ENCODE data around the gene PIAS1. TPM values are rescaled to one million over a fixed set of nuclear protein-coding genes. Genes with fewer than 3 reads are reported as not detected.
A peak's percentile ranks its signal among the peaks of the same experiment; 100 is the strongest.

PIAS1 gene
- total RNA-seq, 2 donors from 2014 or later: 43.3 to 48.1 TPM

- no peak for DNase-seq
- Mint-ChIP-seq H3K4me3 (no peak overlapping the region), H3K9me3 (no peaks in the 10 kb centered on the region), H3K4me1 (ENCODE audit: low read depth) (peaks cover 6% of the 10 kb centered on the region), H3K36me3 (ENCODE audit: insufficient read depth in 2 of 2) (no peaks in the 10 kb centered on the region), H3K27me3 (ENCODE audit: low read depth) (peaks cover 5% of the 10 kb centered on the region), H3K27ac (no peak overlapping the region)
- ATAC-seq (replicated peaks in 1 of 2): no peak
Measured at GRCh38 chr15:68025835-68026424, 28.2 kb upstream of the PIAS1 start.

- Mint-ChIP-seq H3K4me3 (no peak overlapping the region), H3K9me3 (no peaks in the 10 kb centered on the region), H3K27ac (no peak overlapping the region), H3K27me3 (ENCODE audit: low read depth) (peaks cover 5% of the 10 kb centered on the region), H3K36me3 (ENCODE audit: insufficient read depth in 2 of 2) (no peaks in the 10 kb centered on the region), H3K4me1 (ENCODE audit: low read depth) (peaks cover 6% of the 10 kb centered on the region)
- DNase-seq (no peak), ATAC-seq (replicated peaks in 1 of 2) (no peak)
Measured at GRCh38 chr15:68027388-68027787, 26.7 kb upstream of the PIAS1 start.

- H3K27ac Mint-ChIP-seq: no peak overlapping the region
- H3K4me3 Mint-ChIP-seq: no peak overlapping the region
Measured at GRCh38 chr15:68028137-68028887, 25.8 kb upstream of the PIAS1 start.

DNA sequence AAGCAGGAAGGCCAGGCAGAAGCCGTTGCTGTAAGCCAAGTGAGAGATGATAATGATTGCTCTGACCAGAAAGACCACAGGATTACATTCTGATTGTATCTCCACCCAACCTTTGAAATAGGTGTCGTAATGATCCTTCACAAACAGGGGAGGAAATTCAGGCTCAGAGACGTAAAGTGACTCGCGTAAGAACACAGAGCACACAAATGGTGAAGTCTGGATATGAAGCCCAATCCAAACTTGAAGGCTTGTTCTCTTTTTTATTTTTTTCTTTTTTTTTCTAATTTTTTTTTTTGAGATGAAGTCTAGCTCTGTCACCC lies 25.3 kb upstream of the PIAS1 start:
- Mint-ChIP-seq H3K27me3 (ENCODE audit: low read depth) (peaks cover 5% of the 10 kb centered on the region), H3K36me3 (ENCODE audit: insufficient read depth in 2 of 2) (no peaks in the 10 kb centered on the region), H3K27ac (no peak overlapping the region), H3K4me1 (ENCODE audit: low read depth) (peaks cover 11% of the 10 kb centered on the region), H3K4me3 (no peak overlapping the region), H3K9me3 (no peaks in the 10 kb centered on the region)
- ATAC-seq (replicated peaks in 1 of 2): no peak
- no peak for DNase-seq

More at GRCh38 chr15:68028137-68028887, 25.8 kb upstream of the PIAS1 start:
- DNase-seq (no peak), ATAC-seq (replicated peaks in 1 of 2) (no peak)
- no peaks in the 10 kb centered on the region for H3K9me3 Mint-ChIP-seq
- H3K4me1 Mint-ChIP-seq (ENCODE audit: low read depth): peaks cover 10% of the 10 kb centered on the region
- H3K36me3 Mint-ChIP-seq (ENCODE audit: insufficient read depth in 2 of 2): no peaks in the 10 kb centered on the region
- peaks cover 5% of the 10 kb centered on the region for H3K27me3 Mint-ChIP-seq (ENCODE audit: low read depth)

DNA sequence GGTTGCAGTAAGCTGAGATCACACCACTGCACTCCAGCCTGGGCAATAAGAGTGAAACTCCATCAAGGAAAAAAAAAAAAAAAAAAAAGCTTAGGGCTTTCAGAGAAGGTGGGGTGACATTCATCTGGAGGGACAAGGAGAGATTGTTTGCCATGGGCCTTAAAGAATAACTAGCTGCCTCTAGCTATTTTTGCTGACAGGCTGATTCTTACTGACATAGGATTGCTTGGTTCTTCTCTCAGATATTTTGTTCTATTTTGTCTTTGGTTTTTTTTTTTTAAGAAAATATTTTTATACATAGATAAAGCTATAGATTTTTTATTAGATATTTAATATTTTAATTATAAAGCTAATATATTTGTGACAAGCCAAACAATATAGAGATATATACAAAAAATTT lies 24.2 kb upstream of the PIAS1 start:
- Mint-ChIP-seq H3K27ac (no peak overlapping the region), H3K4me3 (no peak overlapping the region), H3K36me3 (ENCODE audit: insufficient read depth in 2 of 2) (no peaks in the 10 kb centered on the region), H3K9me3 (no peaks in the 10 kb centered on the region), H3K4me1 (ENCODE audit: low read depth) (peaks cover 11% of the 10 kb centered on the region), H3K27me3 (ENCODE audit: low read depth) (peaks cover 12% of the 10 kb centered on the region)
- ATAC-seq (replicated peaks in 1 of 2): no peak
- no peak for DNase-seq

- no peak for DNase-seq
- no peak overlapping the region for H3K27ac Mint-ChIP-seq
- H3K4me3 Mint-ChIP-seq: no peak overlapping the region
- no peaks in the 10 kb centered on the region for H3K9me3 Mint-ChIP-seq
- H3K4me1 Mint-ChIP-seq (ENCODE audit: low read depth): peaks cover 5% of the 10 kb centered on the region
- no peaks in the 10 kb centered on the region for H3K36me3 Mint-ChIP-seq (ENCODE audit: insufficient read depth in 2 of 2)
- ATAC-seq (replicated peaks in 1 of 2): no peak
- H3K27me3 Mint-ChIP-seq (ENCODE audit: low read depth): peaks cover 21% of the 10 kb centered on the region
Measured at GRCh38 chr15:68031404-68031803, 22.7 kb upstream of the PIAS1 start.

DNA sequence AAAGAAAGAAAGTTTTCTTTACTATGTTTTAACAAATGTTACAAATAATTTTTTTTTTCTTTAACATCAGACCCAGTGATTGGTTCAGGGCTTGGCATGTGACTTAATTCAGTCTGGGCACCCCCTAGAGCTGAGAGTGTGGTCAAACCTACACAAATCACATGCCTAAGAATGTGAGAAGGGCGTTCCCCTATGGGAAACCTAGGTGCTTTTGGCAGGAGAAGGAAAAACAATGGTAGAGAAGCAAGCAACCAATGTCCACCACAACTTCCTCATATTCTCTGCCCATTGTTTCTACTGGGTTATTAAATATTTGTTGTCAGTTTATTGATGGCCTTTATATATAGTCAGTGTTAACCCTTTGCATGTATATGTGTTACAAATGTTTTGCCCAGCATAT lies 21.4 kb upstream of the PIAS1 start:
- H3K36me3 Mint-ChIP-seq (ENCODE audit: insufficient read depth in 2 of 2): no peaks in the 10 kb centered on the region
- ATAC-seq (replicated peaks in 1 of 2): no peak
- peaks cover 0 to 3% of the 10 kb centered on the region in 2 donors for H3K9me3 Mint-ChIP-seq
- DNase-seq: no peak
- no peak overlapping the region for H3K4me3 Mint-ChIP-seq
- no peak overlapping the region for H3K27ac Mint-ChIP-seq
- peaks cover 22% of the 10 kb centered on the region for H3K27me3 Mint-ChIP-seq (ENCODE audit: low read depth)
- H3K4me1 Mint-ChIP-seq (ENCODE audit: low read depth): peaks cover 5% of the 10 kb centered on the region

- no peak overlapping the region for H3K4me3 Mint-ChIP-seq
- H3K27me3 Mint-ChIP-seq (ENCODE audit: low read depth): peaks cover 29% of the 10 kb centered on the region
- H3K4me1 Mint-ChIP-seq (ENCODE audit: low read depth): peaks cover 5% of the 10 kb centered on the region
- no peak overlapping the region for H3K27ac Mint-ChIP-seq
- no peak for ATAC-seq (replicated peaks in 1 of 2)
- DNase-seq: no peak
- H3K9me3 Mint-ChIP-seq: peaks cover 0 to 3% of the 10 kb centered on the region in 2 donors
- H3K36me3 Mint-ChIP-seq (ENCODE audit: insufficient read depth in 2 of 2): no peaks in the 10 kb centered on the region
Measured at GRCh38 chr15:68034081-68034480, 20.0 kb upstream of the PIAS1 start.

DNA sequence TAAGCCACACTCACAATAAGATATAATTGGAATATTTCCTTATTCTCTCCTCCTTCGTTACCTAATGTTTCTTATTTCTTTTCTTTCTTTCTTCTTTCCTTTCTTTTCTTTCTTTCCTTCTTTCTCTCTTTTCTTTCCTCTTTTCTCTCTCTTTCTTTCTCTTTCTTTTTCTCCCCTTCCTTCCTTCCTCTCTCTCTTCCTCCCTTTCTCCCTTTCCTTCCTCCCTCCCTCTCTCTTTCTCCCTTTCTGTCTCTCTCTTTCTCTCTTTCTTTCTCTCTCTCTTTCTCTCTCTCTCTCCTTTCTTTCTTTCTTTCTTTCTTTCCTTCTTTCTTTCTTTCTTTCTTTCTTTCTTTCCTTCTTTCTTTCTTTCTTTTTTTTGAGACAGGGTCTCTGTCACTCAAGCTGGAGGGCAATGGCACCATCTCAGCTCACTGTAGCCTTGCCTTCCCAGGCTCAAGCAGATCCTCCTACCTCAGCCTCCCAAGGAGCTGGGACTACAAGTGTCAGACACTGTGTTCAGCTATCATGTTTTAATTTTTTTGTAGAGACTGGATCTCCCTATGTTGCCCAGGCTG lies 19.3 kb upstream of the PIAS1 start:
- no peak overlapping the region for H3K4me3 Mint-ChIP-seq
- no peak for ATAC-seq (replicated peaks in 1 of 2)
- peaks cover 5% of the 10 kb centered on the region for H3K4me1 Mint-ChIP-seq (ENCODE audit: low read depth)
- peak overlapping the region; percentile 62 for H3K27ac Mint-ChIP-seq
- H3K36me3 Mint-ChIP-seq (ENCODE audit: insufficient read depth in 2 of 2): peaks cover 0 to 2% of the 10 kb centered on the region in 2 donors
- no peak for DNase-seq
- H3K9me3 Mint-ChIP-seq: peaks cover 0 to 3% of the 10 kb centered on the region in 2 donors
- peaks cover 33% of the 10 kb centered on the region for H3K27me3 Mint-ChIP-seq (ENCODE audit: low read depth)

GRCh38 chr15:68038246-68038645 lies 15.9 kb upstream of the PIAS1 start:
- Mint-ChIP-seq H3K27me3 (ENCODE audit: low read depth) (peaks cover 47% of the 10 kb centered on the region), H3K4me1 (ENCODE audit: low read depth) (peaks cover 1% of the 10 kb centered on the region), H3K27ac (no peak overlapping the region), H3K9me3 (peaks cover 3 to 6% of the 10 kb centered on the region in 2 donors), H3K4me3 (no peak overlapping the region), H3K36me3 (ENCODE audit: insufficient read depth in 2 of 2) (peaks cover 0 to 2% of the 10 kb centered on the region in 2 donors)
- ATAC-seq (replicated peaks in 1 of 2): no peak
- DNase-seq: no peak

- ATAC-seq (replicated peaks in 1 of 2) (no peak), DNase-seq (no peak)
- peaks cover 0 to 2% of the 10 kb centered on the region in 2 donors for H3K36me3 Mint-ChIP-seq (ENCODE audit: insufficient read depth in 2 of 2)
- peaks cover 39% of the 10 kb centered on the region for H3K27me3 Mint-ChIP-seq (ENCODE audit: low read depth)
- no peaks in the 10 kb centered on the region for H3K4me1 Mint-ChIP-seq (ENCODE audit: low read depth)
- H3K27ac Mint-ChIP-seq: no peak overlapping the region
- H3K4me3 Mint-ChIP-seq: no peak overlapping the region
- H3K9me3 Mint-ChIP-seq: peaks cover 3 to 6% of the 10 kb centered on the region in 2 donors
Measured at GRCh38 chr15:68040144-68040543, 14.0 kb upstream of the PIAS1 start.

- Mint-ChIP-seq H3K4me1 (ENCODE audit: low read depth) (no peaks in the 10 kb centered on the region), H3K4me3 (no peak overlapping the region), H3K36me3 (ENCODE audit: insufficient read depth in 2 of 2) (peaks cover 0 to 2% of the 10 kb centered on the region in 2 donors), H3K27ac (no peak overlapping the region), H3K27me3 (ENCODE audit: low read depth) (peaks cover 29% of the 10 kb centered on the region), H3K9me3 (peaks cover 3 to 6% of the 10 kb centered on the region in 2 donors)
- no peak for DNase-seq
- ATAC-seq (replicated peaks in 1 of 2): no peak
Measured at GRCh38 chr15:68042156-68042854, 11.8 kb upstream of the PIAS1 start.

- H3K36me3 Mint-ChIP-seq (ENCODE audit: insufficient read depth in 2 of 2): peaks cover 0 to 2% of the 10 kb centered on the region in 2 donors
- H3K9me3 Mint-ChIP-seq: peaks cover 0 to 6% of the 10 kb centered on the region in 2 donors
- ATAC-seq (replicated peaks in 1 of 2) (no peak), DNase-seq (no peak)
- H3K4me1 Mint-ChIP-seq (ENCODE audit: low read depth): no peaks in the 10 kb centered on the region
- H3K27me3 Mint-ChIP-seq (ENCODE audit: low read depth): peaks cover 24% of the 10 kb centered on the region
- H3K4me3 Mint-ChIP-seq: no peak overlapping the region
- no peak overlapping the region for H3K27ac Mint-ChIP-seq
Measured at GRCh38 chr15:68042855-68043222, 11.3 kb upstream of the PIAS1 start.

Data from activated T-cell treated with anti-CD3 and anti-CD28 coated beads, Interleukin-2, amount 50 U/mL, for 72 hours (primary cell).